LNCaP clone FGC (cell line): Measurements from ENCODE around the gene TRA2B.

Source experiments
- DNase-seq: peaks from one replicate; pipeline ENCODE4 v3.0.0-alpha.2; 2011; ENCODE audit warnings: low read depth
- H3K4me3 ChIP-seq: 2 replicates; pipeline ENCODE4 v1.5.1; 2011; ENCODE audit warnings: mild to moderate bottlenecking, low read depth, low read length, control low read depth
- CTCF ChIP-seq: IDR thresholded peaks from 2 replicates; pipeline ENCODE4 v1.5.1; 2012; ENCODE audit warnings: mild to moderate bottlenecking; ENCODE audit not compliant: control insufficient read depth, insufficient read depth; ENCODE audit errors: extremely low read depth

The TRA2B gene

GRCh38 chr3:185934767-185935464, 2.9 kb downstream of the TRA2B start:
- H3K4me3 ChIP-seq: peak overlapping the region; percentile 100
- no peak for TF ChIP-seq CTCF
- DNase-seq: no peak

GRCh38 chr3:185934174-185934557, 3.6 kb downstream of the TRA2B start:
- DNase-seq: no peak
- no peak for TF ChIP-seq CTCF
- peak overlapping the region; percentile 100 for H3K4me3 ChIP-seq

- peak overlapping the region; percentile 100 for H3K4me3 ChIP-seq
- DNase-seq: no peak
- no peak for TF ChIP-seq CTCF
Observed at GRCh38 chr3:185933374-185934173, 4.2 kb downstream of the TRA2B start.

DNA sequence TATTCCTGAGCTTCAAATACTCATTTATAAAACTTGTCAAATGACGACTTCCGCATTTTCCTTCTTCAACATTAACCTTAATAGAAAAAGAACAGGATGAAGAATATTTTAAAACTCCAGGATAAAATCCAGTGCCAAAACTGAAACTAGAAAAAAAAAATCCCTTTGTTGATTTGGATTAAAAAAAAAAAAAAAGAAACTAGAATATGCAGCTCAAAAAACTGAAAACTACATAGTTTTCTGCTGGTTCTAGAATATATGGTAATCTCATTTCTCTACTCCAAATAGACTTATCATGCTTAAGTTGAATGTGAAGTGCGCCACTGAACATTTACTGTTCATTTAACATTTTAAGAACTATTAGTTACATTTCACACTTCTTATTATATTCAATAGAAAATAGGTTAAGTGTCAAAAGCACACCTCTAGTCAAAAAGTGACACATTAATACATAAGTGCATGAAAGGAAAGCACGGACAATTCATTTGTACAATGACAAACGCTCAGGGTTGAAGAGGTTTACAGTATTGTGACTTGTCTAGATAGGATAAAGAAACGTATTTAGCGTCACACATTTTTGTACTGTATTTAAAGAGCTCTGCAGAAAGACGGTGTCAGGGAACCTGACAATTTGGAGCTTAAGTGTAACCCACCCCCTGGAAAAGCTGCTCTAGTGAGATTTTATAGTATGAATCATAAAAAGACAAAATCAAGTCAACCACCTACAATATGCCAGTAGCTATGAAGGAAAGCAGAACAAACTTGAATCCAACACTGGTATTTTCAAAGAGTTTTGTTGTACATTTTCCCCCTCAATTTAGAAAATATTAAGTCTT, 5.8 kb downstream of the TRA2B start:
- peak overlapping the region; percentile 19; the same call in 1 of the 2 replicates for H3K4me3 ChIP-seq
- no peak for DNase-seq
- TF ChIP-seq CTCF: no peak

DNA sequence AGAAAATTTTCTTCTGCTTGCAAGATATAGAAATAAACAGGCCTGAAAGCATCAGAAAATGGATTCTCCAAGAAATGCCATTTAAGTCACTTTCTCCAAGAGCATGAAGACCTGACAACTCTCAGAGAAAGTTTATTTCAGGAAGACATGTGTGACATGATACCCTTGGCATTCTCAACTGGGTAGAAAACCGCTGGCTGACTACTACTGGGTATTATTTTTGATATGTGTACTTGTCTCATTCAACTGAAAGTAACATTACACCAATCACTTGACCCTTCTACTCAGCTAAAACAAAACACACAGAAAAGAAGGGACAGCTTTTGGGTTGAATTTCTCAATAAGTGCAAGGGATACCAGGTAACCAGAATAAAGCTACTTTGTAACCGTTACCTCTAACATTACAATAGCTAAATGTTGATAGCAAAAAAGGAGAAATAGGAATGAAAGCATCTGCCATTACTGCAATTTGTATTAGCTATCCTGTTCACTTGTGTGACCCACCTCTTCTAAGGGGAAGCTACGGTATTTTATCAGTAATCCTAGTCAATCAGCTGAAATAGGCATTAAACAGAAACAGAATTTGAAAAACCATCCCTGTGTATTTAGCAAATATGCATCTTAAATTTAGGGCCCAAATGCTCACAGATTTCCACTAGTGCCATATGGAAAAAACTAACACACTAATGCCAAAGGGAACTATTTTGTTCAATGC, 7.3 kb downstream of the TRA2B start:
- no peak for DNase-seq
- TF ChIP-seq CTCF: no peak
- H3K4me3 ChIP-seq: no peak overlapping the region
